Measurements from ENCODE around the gene MYRF.

The MYRF gene

GRCh38 chr11:61799665-61800284 is 47.3 kb downstream of the MYRF start:
- no peak for DNase-seq

- DNase-seq: no peak
Measured at GRCh38 chr11:61800331-61801281, 48.2 kb downstream of the MYRF start.

DNA sequence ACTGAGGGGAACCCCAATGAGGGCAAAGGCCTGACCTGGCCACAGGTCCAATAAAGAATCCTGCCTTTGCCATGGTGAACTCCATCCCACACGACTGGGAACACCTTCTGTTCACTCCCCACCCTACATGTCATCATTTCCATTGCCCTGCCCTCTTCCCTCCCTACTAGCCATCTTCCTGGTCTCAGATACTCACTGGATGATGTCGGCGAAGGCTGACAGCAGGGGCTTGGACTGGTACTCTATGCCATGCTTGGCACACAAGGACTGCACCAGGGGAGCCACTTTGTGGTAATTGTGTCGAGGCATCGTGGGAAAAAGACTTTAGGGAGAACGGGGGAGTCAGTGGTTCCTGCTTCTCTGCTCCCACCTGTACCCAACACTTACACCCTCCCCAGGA is 50.2 kb downstream of the MYRF start:
- no peak for DNase-seq

GRCh38 chr11:61803889-61804647 is 51.6 kb downstream of the MYRF start:
- no peak for DNase-seq

DNA sequence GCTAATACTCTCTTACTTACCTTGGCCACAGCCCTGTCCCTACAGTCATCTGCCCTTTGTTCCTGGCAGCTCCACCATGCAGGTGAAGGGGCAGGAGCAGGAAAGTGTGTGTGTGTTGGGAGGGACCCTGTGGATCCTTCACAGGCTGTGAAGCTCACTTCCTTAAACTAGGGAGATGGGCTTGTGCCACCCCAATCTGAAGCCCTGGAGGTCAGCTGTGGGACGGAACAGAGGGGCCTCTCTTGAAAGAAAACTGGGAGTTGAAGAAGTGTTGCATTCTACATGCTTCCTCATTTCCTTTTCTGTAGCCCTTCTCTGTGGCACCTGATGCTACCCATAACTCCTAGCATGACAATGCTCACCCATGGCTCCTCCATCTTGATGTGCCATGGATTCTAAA is 52.7 kb downstream of the MYRF start:
- no peak for DNase-seq

GRCh38 chr11:61806785-61807184 is 54.3 kb downstream of the MYRF start:
- no peak for DNase-seq

DNA sequence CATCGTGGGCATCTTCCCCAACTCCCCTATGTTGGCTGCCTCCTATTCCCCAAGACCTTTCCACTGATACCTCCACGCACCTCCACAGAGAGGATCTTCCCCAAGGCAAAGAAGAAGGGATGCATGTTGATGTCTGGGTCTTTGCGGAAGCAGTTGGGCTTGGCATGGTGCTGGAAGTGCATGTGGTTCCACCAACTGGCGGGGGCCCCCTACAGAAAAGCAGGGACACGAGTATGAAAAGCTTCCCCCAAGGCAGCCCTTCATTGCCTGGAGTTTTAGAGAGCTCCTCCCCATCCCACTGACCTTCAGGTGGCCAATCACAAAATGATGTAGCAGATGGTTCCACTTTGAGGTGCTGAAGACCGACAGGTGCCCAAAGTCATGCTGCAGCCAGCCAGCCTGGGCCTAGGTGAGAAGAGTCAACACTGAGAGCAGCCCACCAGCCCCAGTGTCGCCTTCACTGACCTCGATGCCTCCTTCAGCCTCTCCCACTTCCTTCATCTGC is 58.3 kb downstream of the MYRF start:
- DNase-seq: no peak

DNA sequence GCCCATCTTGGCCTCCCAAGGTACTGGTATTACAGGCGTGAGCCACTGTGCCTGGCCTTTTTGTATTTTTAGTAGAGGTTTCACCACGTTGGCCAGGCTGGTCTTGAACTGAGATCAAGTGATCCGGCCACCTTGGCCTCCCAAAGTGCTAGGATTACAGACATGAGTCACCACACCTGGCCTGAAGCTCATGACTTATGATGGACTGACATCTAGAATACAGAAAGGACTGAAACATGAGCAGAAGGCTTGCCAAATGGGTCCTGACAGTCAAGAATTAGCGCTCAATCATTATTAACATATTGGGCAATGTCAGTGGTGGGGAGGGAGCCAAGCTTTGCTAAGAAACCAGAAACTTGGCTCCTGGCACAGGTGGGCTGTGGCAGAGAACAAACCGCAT is 59.4 kb downstream of the MYRF start:
- no peak for DNase-seq

- DNase-seq: no peak
Measured at GRCh38 chr11:61812736-61813411, 60.4 kb downstream of the MYRF start.

DNA sequence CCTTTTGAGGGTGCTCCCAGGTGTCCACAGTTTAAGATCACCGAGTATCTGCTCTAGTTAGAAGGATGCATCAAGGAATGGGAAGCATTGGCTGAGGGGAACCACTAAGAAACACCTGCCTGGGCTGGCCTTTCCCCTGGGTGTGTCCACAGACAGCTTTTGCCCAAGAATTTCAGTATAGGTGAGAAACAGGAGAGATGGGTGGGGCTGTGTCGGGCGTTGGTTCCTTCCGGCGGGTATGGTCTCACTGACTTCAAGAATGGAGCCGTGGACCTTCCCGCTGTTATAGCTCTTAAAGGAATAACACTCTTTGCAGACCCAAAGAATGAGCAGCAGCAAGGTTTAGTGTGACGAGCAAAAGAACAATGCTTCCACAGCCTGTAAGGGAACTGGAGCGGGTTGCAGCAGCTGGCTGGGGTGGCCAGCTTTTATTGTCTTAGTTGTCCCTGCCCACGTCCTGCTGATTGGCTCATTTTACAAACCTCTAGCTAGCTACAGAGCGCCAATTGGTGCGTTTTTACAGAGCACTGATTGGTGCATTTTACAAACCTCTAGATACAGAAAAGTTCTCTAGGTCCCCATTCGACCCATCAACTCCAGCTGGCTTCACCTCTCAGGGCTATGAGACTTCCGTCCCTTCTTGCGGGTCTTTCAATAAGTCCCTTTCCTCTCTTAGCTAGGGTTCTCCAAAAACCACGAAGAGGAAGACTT is 62.0 kb downstream of the MYRF start:
- no peak for DNase-seq

DNA sequence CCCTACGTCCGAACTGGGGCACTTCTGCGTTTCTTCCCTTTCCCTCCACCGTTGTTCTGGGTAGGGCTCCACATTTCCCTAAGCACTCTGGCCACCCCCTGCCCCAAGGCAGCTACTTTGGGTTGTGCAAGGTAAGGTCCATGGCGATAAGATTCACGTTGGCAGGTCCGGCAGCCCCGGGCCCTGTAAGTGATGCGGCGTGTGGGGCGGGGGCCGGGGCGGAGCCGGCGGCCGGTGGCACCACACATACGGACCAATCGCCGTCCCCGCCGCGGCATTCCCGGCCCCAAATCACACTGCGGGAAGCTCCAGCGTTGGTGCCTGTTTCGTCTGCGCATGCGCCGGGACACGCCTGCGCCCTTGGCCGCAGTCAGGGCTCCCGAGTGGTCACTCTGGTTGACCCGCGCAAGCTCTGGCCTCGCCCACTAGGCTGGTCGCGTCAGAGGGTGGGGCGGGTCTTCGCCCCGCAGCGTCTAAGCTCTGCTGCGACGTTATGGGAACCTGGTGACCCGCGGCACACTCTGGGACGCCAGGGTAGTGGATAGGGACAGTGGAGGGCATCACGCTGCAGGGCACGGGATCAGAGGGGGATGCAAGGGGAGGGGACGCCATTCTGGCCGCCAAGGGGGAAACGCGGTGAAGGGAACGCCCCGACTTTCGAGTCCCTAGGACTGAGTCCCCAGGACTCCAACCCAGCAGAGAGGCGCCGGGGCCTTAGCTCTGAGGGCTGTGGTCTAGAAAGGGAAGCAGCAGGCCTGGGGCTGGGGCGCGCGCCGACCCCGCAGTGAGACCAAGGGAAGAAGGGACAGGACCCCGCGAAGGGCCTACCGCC is 62.7 kb downstream of the MYRF start:
- no peak for DNase-seq

DNA sequence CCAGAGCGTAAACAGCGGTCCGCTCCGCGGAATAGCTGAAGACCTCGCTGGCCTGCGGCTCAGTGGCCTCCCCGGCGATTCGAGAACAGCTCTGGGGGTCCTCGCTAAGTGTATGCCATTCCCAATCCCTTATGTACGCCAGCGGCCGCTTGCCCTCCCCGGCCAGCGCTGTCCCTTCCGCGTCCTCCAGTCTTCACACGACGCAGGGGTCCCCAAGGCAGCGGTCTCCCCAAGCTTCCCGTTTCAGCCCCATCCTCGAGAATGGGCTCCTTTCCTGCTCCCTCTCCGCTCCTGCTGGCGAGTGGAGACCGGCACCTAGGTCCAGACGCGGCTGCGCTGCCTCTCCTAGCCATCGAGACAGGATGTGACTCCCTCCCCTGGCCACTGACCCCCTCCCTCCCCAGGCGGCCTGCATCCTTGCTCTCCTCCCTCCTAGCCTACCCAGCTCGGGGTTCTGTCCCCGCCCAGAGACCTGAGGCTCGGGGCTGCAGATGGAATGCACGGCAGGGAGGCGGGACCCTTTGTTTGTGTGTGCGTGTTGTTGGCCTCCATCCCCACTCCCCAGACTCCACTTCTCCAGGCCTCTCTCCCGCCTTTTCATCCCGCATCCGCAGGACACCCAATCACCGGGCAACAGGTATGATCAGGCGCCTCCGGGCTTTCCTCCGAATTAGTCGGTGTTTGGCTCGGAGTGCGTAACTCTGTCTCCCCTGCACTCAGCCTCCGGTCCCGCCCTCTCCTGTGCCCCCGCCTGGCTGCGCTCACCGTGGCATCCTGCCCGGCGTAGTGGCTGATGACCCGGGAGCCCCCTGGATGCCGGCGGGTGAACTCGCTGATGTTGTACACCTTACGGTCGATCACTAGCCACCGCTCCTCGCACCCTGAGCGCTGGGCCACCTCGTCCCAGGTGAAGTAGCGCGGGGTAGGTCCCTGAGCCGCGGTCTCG is 63.6 kb downstream of the MYRF start:
- DNase-seq: no peak

GRCh38 chr11:61816736-61817455 is 64.5 kb downstream of the MYRF start, which contains the start of gene FADS1:
Gene FADS1, minus strand, starts transcription at chr11:61817003. Its CDS starts 74 bp downstream, at chr11:61816929.
- peak; percentile 67 for DNase-seq

- DNase-seq: no peak
Measured at GRCh38 chr11:61817471-61818202, 65.2 kb downstream of the MYRF start.

- no peak for DNase-seq
Measured at GRCh38 chr11:61820174-61820573, 67.7 kb downstream of the MYRF start.

DNA sequence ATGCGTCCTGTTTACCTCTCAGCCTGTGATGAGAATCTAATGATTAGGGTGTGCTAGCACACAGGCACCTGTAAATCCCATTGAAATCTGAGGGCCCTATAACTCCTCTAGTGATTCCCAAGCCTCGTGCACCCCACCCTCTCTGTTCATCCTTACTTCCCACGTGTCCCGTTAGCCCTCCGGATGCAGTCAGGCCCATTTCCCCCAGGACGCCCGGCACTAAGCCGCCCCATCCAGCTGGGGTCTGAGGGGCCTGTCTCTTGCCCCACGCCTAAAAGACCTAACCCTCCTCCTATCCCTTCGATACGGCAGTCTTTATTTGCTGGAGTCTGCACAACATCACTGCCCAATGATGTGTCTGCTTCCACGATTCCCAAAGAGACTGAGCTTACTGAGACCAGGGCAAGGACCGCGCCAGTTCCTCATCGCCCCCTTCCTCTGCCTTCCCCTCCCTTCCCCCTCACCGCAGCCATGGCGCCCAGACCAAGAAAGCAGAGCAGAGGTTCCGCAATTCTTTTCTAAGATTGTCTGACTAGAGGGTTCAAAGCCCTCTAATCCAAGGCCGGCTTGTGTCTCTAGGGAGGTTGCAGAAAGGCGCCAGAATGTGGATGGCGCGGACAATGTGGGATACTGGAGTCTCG is 74.6 kb downstream of the MYRF start:
- DNase-seq: no peak

- DNase-seq: peak; percentile 95
Measured at GRCh38 chr11:61827571-61828378, 75.3 kb downstream of the MYRF start, which contains the start of gene FADS2. Gene FADS2, plus strand, starts transcription at chr11:61828300. Its CDS starts 91 bp downstream, at chr11:61828391.
